Esophagus muscularis mucosa (tissue), 4 donors: Measurements from ENCODE around the gene ORM2. TPM values are rescaled to one million over a fixed set of nuclear protein-coding genes. Genes with fewer than 3 reads are reported as not detected.

Experiments used
- DNase-seq: peaks from one replicate; pipeline ENCODE4 v3.0.0-alpha.2; 2017; ENCODE audit errors: extremely low spot score
- H3K27ac ChIP-seq, 4 donors: fragments of 200-600 bp; sonication (generic); replicated peaks in 1 of 4; 1 replicate in 3 of 4; 2 replicates in 1 of 4; pipeline ENCODE4 v1.5.1; 2016 to 2019; ENCODE audit warnings: mild to moderate bottlenecking in 1 of 4
- H3K27me3 ChIP-seq, 4 donors: fragments of 200-600 bp; sonication (generic); one replicate each; pipeline versions ENCODE4 v1.5.1 to v1.6.0; 2016 to 2019
- H3K36me3 ChIP-seq, 4 donors: fragments of 200-600 bp; sonication (generic); one replicate each; pipeline ENCODE4 v1.5.1; 2016 to 2019
- H3K4me1 ChIP-seq, 4 donors: fragments of 200-600 bp; sonication (generic); one replicate each; pipeline ENCODE4 v1.5.1; 2016 to 2019
- H3K4me3 ChIP-seq, 4 donors: fragments of 200-600 bp; sonication (generic); 1 replicate in 2 of 4; 2 replicates in 2 of 4; pipeline ENCODE4 v1.5.1; 2016 to 2019; ENCODE audit warnings: mild to moderate bottlenecking in 4 of 4, moderate library complexity in 1 of 4
- H3K9me3 ChIP-seq, 4 donors: fragments of 200-600 bp; sonication (generic); 1 replicate in 3 of 4; 2 replicates in 1 of 4; pipeline ENCODE4 v1.5.1; 2016 to 2019
- CTCF ChIP-seq, 3 experiments: fragments of 200-600 bp in 2 of 3; fragments of 450-650 bp in 1 of 3; sonication (generic) in 2 of 3; IDR thresholded peaks; one replicate each; pipeline ENCODE4 v1.5.1; 2017 to 2019; ENCODE audit warnings: antibody characterized with exemption in 3 of 3, mild to moderate bottlenecking in 2 of 3, moderate library complexity in 1 of 3
- EP300 ChIP-seq: sonication (generic); formaldehyde crosslinking; IDR thresholded peaks from one replicate; pipeline ENCODE4 v1.6.1; 2017; ENCODE audit warnings: antibody characterized with exemption
- POLR2A ChIP-seq: fragments of 450-650 bp; IDR thresholded peaks from one replicate; pipeline ENCODE4 v1.6.1; 2017; ENCODE audit warnings: antibody characterized with exemption, moderate library complexity, mild to moderate bottlenecking, low read depth
- POLR2AphosphoS5 ChIP-seq, 2 donors: sonication (generic); formaldehyde crosslinking; IDR thresholded peaks; one replicate each; pipeline ENCODE4 v1.6.1; 2017; ENCODE audit warnings: antibody characterized with exemption in 2 of 2
- WGBS: methylation state at CpG from one replicate; pipeline ENCODE4 v1.1.5; 2018; 5-methylcytosine and 5-hydroxymethylcytosine counted together
- intact Hi-C: fragments of 100-400 bp; cut with DNase I; formaldehyde crosslinking; loops from one replicate; pipeline ENCODE4 v1.15.1; 2023
- total RNA-seq, 4 donors: library from RNA; depleted of rRNA; stranded (reverse); fragments of >200 nt; gene quantifications; one replicate each; pipeline versions ENCODE4 v1.1.0 to v1.2.1, GENCODE V29; 2016

ORM2 gene
- total RNA-seq, 4 donors from 2014 or later = not detected

GRCh38 chr9:114350636-114351401 is 21.1 kb downstream of the ORM2 start:
- 91% methylated on average over 15 of the region's 16 CpGs for WGBS
- intact Hi-C loops = loop anchor here (5.0 kb wide), 1 partner anchor 36 kb away; the partner anchor contains the start of gene AKNA
- TF ChIP-seq EP300 (no peak), POLR2AphosphoS5 (IDR thresholded peaks at IDR 0.05) (no peak), POLR2A (no peak), CTCF (IDR thresholded peaks at IDR 0.05) (no peak)
- Histone ChIP-seq H3K4me3 (no peak overlapping the region), H3K4me1 (peaks cover 3 to 41% (median 21%) of the 10 kb centered on the region in 4 donors), H3K27ac (peak overlapping the region in 2 of 4 donors; percentile 18 to 59), H3K27me3 (no peaks in the 10 kb centered on the region), H3K36me3 (peaks cover 36 to 97% (median 73%) of the 10 kb centered on the region in 4 donors), H3K9me3 (no peaks in the 10 kb centered on the region)
- no peak for DNase-seq

GRCh38 chr9:114351932-114352331 is 22.3 kb downstream of the ORM2 start:
- Histone ChIP-seq H3K9me3 (no peaks in the 10 kb centered on the region), H3K4me1 (peaks cover 3 to 41% (median 21%) of the 10 kb centered on the region in 4 donors), H3K36me3 (peaks cover 39 to 97% (median 73%) of the 10 kb centered on the region in 4 donors), H3K4me3 (no peak overlapping the region), H3K27me3 (no peaks in the 10 kb centered on the region), H3K27ac (no peak overlapping the region)
- intact Hi-C loops = loop anchor here (5.0 kb wide), 1 partner anchor 35 kb away; the partner anchor contains the start of gene AKNA
- 77% methylated on average over 4 of the region's 4 CpGs for WGBS
- TF ChIP-seq EP300 (no peak), POLR2AphosphoS5 (IDR thresholded peaks at IDR 0.05) (no peak), CTCF (IDR thresholded peaks at IDR 0.05) (no peak), POLR2A (no peak)
- DNase-seq = no peak

GRCh38 chr9:114355821-114356220 is 26.2 kb downstream of the ORM2 start:
- intact Hi-C loops = no loop called here
- H3K4me3 ChIP-seq = no peak overlapping the region
- H3K27me3 ChIP-seq = no peaks in the 10 kb centered on the region
- no peak overlapping the region for H3K27ac ChIP-seq
- no peaks in the 10 kb centered on the region for H3K9me3 ChIP-seq
- TF ChIP-seq EP300 = no peak
- TF ChIP-seq POLR2AphosphoS5 (IDR thresholded peaks at IDR 0.05) = no peak
- TF ChIP-seq POLR2A = no peak
- no peak for TF ChIP-seq CTCF (IDR thresholded peaks at IDR 0.05)
- H3K4me1 ChIP-seq = peaks cover 0 to 16% (median 0%) of the 10 kb centered on the region in 4 donors
- H3K36me3 ChIP-seq = peaks cover 59 to 97% (median 78%) of the 10 kb centered on the region in 4 donors
- 93% methylated on average over 3 of the region's 6 CpGs for WGBS
- DNase-seq = no peak

- 100% methylated on average over 3 of the region's 6 CpGs for WGBS
- no peak for DNase-seq
- Histone ChIP-seq H3K4me1 (peaks cover 0 to 9% (median 0%) of the 10 kb centered on the region in 4 donors), H3K27me3 (no peaks in the 10 kb centered on the region), H3K27ac (no peak overlapping the region), H3K36me3 (peaks cover 68 to 97% (median 79%) of the 10 kb centered on the region in 4 donors), H3K4me3 (no peak overlapping the region), H3K9me3 (no peaks in the 10 kb centered on the region)
- intact Hi-C loops = no loop called here
- TF ChIP-seq POLR2AphosphoS5 (IDR thresholded peaks at IDR 0.05) = no peak
- TF ChIP-seq CTCF (IDR thresholded peaks at IDR 0.05) = no peak
- no peak for TF ChIP-seq POLR2A
- no peak for TF ChIP-seq EP300
Measured at GRCh38 chr9:114356792-114357191, 27.1 kb downstream of the ORM2 start.
